Ovary (tissue), 9 donors: ENCODE data around the gene LIM2. TPM values are rescaled to one million over a fixed set of nuclear protein-coding genes. Genes with fewer than 3 reads are reported as not detected.

ENCODE experiments used
- DNase-seq, 5 donors: peaks; one replicate each; pipeline ENCODE4 v3.0.0-alpha.2; 2019 to 2020
- H3K27ac ChIP-seq, 2 donors: fragments of 200-600 bp; one replicate each; pipeline versions ENCODE4 v1.5.1 to v1.8.0; 2019 to 2022
- H3K27me3 ChIP-seq: fragments of 200-600 bp; one replicate; pipeline ENCODE4 v1.8.0; 2022
- H3K36me3 ChIP-seq: fragments of 200-600 bp; sonication (generic); one replicate; pipeline ENCODE4 v1.5.1; 2019
- H3K4me1 ChIP-seq: one replicate; pipeline ENCODE4 v1.8.1; 2013; ENCODE audit warnings: mild to moderate bottlenecking, moderate library complexity; ENCODE audit not compliant: insufficient read depth
- H3K4me3 ChIP-seq: fragments of 200-600 bp; sonication (generic); one replicate; pipeline ENCODE4 v1.5.1; 2017
- H3K9me3 ChIP-seq, 2 donors: fragments of 200-600 bp in 1 of 2; sonication (generic) in 1 of 2; one replicate each; pipeline versions ENCODE4 v1.5.1 to v1.8.1; 2013 to 2019; ENCODE audit warnings: mild to moderate bottlenecking in 1 of 2, moderate library complexity in 1 of 2
- CTCF ChIP-seq, 3 donors: fragments of 450-650 bp in 2 of 3; fragments of 200-600 bp in 1 of 3; IDR thresholded peaks; one replicate each; pipeline versions ENCODE4 v1.5.1 to v1.8.0; 2016 to 2022; ENCODE audit warnings: antibody characterized with exemption in 3 of 3, mild to moderate bottlenecking in 1 of 3
- EP300 ChIP-seq: sonication (generic); formaldehyde crosslinking; IDR thresholded peaks from one replicate; pipeline ENCODE4 v1.6.1; 2017; ENCODE audit warnings: antibody characterized with exemption
- POLR2A ChIP-seq: fragments of 450-650 bp; IDR thresholded peaks from one replicate; pipeline ENCODE4 v1.6.1; 2017; ENCODE audit warnings: antibody characterized with exemption, mild to moderate bottlenecking, moderate library complexity
- WGBS, 3 donors: extraction: QIAGEN DNeasy Blood & Tissue Kit in 1 of 3; methylation state at CpG; one replicate each; pipeline versions ENCODE4 v1.1.5 to v1.1.7; 2013 to 2017; 5-methylcytosine and 5-hydroxymethylcytosine counted together
- intact Hi-C, 4 donors: fragments of 100-400 bp; cut with DNase I; formaldehyde crosslinking; loops; one replicate each; pipeline versions ENCODE4 v1.11.0 to v1.15.1; 2022 to 2023
- polyA plus RNA-seq, 2 donors: library from polyadenylated mRNA; stranded (reverse); fragments of 200-250 nt in 1 of 2; fragments of 350-450 nt in 1 of 2; fragmentation: Illumina TruSeq in 1 of 2; extraction: RNeasy Lipid Tissue Mini Kit (QIAGEN cat#74804) in 1 of 2; gene quantifications; one replicate each; pipeline ENCODE4 v1.2.3, GENCODE V29; 2013 to 2014
- total RNA-seq, 7 donors: library from RNA; depleted of rRNA in 2 of 7; stranded (reverse); fragments of >200 nt in 2 of 7; fragmentation: NEBNext Ultra II Directional in 3 of 7; extraction: Animal tissue kit (Norgen Biotek cat#: 25700) in 3 of 7; gene quantifications; one replicate each; pipeline versions ENCODE4 v1.1.0 to v1.2.4, GENCODE V29; 2016 to 2023
- donor health status: DM: no; HTN: no; CAD: no; lungs with moderate emphysema.
- donor health status: DM: no; HTN: no; CAD: no.
- donor health status: Bipolar disorder and iron deficiency.
- donor health status: DM: yes; HTN: yes; CAD: no.
- donor health status: DM: no; HTN: no; CAD: no.
- donor health status: DM: yes; HTN: yes; CAD: no.

LIM2 gene
- total and polyA plus RNA-seq, 9 donors: not detected

- no peaks in the 10 kb centered on the region for H3K27me3 ChIP-seq
- H3K4me3 ChIP-seq: no peak overlapping the region
- no peak overlapping the region for H3K27ac ChIP-seq
- intact Hi-C loops: no loop called here
- DNase-seq: no peak
- H3K9me3 ChIP-seq: no peaks in the 10 kb centered on the region
- TF ChIP-seq EP300: no peak
- no peak for TF ChIP-seq POLR2A
- no peak for TF ChIP-seq CTCF (IDR thresholded peaks at IDR 0.05)
- H3K4me1 ChIP-seq: no peaks in the 10 kb centered on the region
- WGBS, 3 donors: 95 to 98% (median 97%) methylated on average over 10 of the region's 10 CpGs
- H3K36me3 ChIP-seq: no peaks in the 10 kb centered on the region
Measured at GRCh38 chr19:51356159-51356801, 31.5 kb downstream of the LIM2 start.

GRCh38 chr19:51354742-51355148, 33.0 kb downstream of the LIM2 start:
- no peak overlapping the region for H3K27ac ChIP-seq
- DNase-seq: no peak
- TF ChIP-seq POLR2A: no peak
- TF ChIP-seq EP300: no peak
- no peak for TF ChIP-seq CTCF (IDR thresholded peaks at IDR 0.05)
- 40 to 50% (median 41%) methylated on average over 8 of the region's 8 CpGs for WGBS, 3 donors
- no peaks in the 10 kb centered on the region for H3K4me1 ChIP-seq
- no peaks in the 10 kb centered on the region for H3K27me3 ChIP-seq
- no peaks in the 10 kb centered on the region for H3K36me3 ChIP-seq
- no peaks in the 10 kb centered on the region for H3K9me3 ChIP-seq
- no peak overlapping the region for H3K4me3 ChIP-seq
- intact Hi-C loops: no loop called here

GRCh38 chr19:51354103-51354741, 33.6 kb downstream of the LIM2 start:
- intact Hi-C loops: no loop called here
- H3K4me3 ChIP-seq: no peak overlapping the region
- DNase-seq: no peak
- H3K27me3 ChIP-seq: no peaks in the 10 kb centered on the region
- no peaks in the 10 kb centered on the region for H3K36me3 ChIP-seq
- no peak overlapping the region for H3K27ac ChIP-seq
- 58 to 67% (median 67%) methylated on average over 12 of the region's 12 CpGs for WGBS, 3 donors
- H3K4me1 ChIP-seq: no peaks in the 10 kb centered on the region
- TF ChIP-seq CTCF (IDR thresholded peaks at IDR 0.05) (no peak), EP300 (no peak), POLR2A (no peak)
- H3K9me3 ChIP-seq: no peaks in the 10 kb centered on the region

- Histone ChIP-seq H3K36me3 (no peaks in the 10 kb centered on the region), H3K9me3 (no peaks in the 10 kb centered on the region), H3K4me1 (no peaks in the 10 kb centered on the region), H3K4me3 (no peak overlapping the region), H3K27ac (no peak overlapping the region), H3K27me3 (no peaks in the 10 kb centered on the region)
- intact Hi-C loops: no loop called here
- 92 to 93% (median 93%) methylated on average over 16 of the region's 16 CpGs for WGBS, 3 donors
- no peak for DNase-seq
- no peak for TF ChIP-seq POLR2A
- no peak for TF ChIP-seq CTCF (IDR thresholded peaks at IDR 0.05)
- no peak for TF ChIP-seq EP300
Measured at GRCh38 chr19:51352783-51353360, 34.9 kb downstream of the LIM2 start.
